ENCODE measurements around the gene ROM1.
A peak's percentile ranks its signal among the peaks of the same experiment; 100 is the strongest.
"Not testable (repeated sequence)": the region's sequence is repeated elsewhere in the genome, so short reads cannot be mapped to it uniquely, and the experiment has no call there.

Gene ROM1

DNA sequence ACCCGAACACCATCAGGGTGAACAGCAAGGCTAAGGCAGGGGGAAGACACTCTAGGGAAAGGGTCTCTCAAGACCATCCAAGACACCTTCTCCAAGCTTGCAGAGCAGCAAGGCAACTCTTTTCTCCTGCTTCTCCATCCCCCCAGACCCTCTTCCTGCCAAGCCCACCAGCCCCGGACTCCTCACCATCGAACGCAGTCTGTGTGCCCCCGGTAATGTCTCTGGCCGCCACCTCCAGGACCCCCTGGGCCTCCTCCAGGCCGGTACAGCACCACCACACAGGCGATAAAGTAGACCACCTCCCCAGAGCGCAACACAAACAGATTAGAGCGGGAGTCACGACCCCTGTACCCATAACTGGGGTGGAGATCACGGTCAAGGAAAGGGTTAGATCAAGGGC is 4.3 kb upstream of the ROM1 start:
- DNase-seq (ENCODE audit: low read depth, low spot score) = no peak

DNA sequence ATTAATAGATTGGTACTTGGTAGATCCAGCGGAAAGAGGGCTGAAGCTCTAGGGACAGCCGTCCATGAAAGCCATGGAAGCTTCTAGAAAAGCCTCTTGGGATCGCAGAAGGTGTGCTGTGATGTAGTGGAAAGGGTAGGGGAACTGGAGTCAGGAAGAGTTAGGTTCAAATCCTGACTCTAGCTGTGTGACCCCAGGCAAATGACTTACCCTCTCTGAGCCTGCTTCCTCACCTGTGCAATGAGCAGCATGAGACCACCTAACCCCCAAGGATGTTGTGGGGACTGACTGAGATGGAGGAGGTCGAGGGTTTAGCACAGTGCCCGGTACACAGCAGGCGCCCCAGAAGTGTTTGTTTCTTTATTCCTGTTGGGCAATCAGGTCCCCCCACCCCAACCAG is 2.7 kb upstream of the ROM1 start:
- no peak for DNase-seq (ENCODE audit: low read depth, low spot score)

DNA sequence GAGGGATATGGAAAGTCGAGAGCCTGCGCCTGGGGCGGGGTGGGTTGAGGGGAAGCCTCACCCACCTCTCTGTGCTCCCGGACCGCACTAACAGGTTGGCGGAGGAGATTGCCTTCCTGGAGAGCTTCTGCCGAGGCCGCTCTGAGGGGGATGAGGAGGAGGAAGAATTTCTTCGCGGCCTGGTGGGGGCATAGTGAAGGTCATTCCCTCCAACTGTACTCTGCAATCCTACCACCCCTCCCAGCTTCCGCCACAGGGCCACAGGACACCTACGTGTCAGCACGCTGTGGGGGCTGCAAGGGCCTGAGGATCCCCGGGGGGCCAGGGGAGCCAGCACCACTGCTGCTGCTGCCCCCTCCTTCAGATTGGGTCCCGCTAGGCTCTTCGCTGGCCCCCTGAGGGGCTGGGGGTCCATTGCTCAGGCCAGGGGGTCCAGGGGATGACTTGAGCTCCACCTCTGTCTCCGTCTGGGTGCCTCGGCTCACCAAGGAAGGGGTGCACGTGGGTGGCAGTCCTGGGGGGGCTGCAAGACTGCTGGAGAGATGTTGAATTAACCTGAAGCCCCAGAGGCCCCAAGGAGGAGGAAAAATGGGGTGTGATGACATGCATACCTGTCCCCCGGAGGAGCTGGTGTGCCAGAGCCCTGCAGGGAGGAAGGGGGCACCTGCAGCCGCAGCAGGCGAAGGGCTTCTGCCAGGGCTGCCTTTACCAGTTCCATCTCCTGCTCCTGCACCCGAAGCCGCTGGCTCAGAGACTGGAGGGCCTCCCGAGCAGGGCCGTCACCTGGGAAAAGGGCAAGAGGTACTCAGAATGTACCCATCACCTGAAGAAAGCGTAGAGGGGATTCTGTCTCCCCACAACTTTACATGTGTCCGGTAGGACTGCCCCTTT is 2.0 kb upstream of the ROM1 start:
- DNase-seq (ENCODE audit: low read depth, low spot score) = no peak

DNA sequence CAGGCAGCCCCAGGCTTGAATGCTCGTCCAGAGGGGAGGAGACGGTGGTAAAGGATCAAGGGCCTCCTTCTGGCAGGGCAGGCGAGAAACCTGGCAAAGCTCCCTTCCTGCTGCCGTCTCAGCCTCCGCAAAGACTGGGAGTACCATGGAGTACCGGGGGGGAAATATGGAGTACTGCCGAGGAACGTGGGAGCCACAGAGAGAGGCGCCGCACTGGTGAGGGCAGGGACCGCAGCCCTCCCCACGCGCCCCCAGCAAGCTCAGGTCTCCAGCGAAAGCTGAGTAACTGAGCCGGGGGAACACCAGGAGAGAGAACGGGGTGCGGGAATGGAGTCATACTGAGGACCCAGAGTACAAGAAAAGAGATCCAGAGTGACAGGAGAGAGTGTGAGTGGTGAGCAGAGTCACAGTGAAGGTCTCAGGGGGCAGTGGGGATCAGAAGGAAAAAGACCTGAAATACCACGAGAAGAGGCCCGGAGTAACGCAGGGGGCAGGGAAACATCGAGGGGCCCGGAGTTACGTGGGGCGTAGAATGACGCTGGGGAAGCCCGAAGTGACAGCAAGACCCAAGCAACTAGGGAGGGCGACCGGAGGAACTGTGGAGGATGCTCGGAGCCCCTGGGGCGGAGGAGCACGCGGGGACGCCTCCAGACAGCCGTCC is 1.2 kb upstream of the ROM1 start:
- no peak for DNase-seq (ENCODE audit: low read depth, low spot score)

DNA sequence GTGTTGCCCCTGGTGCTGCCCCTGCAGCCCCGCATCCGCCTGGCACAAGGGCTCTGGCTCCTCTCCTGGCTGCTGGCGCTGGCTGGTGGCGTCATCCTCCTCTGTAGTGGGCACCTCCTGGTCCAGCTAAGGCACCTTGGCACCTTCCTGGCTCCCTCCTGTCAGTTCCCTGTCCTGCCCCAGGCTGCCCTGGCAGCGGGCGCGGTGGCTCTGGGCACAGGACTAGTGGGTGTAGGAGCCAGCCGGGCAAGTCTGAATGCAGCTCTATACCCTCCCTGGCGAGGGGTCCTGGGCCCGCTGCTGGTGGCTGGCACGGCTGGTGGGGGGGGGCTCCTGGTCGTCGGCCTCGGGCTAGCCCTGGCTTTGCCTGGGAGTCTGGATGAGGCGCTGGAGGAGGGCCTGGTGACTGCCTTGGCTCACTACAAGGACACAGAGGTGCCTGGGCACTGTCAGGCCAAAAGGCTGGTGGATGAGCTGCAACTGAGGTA is 278 bp downstream of the ROM1 start:
- DNase-seq (ENCODE audit: low read depth, low spot score) = no peak

DNA sequence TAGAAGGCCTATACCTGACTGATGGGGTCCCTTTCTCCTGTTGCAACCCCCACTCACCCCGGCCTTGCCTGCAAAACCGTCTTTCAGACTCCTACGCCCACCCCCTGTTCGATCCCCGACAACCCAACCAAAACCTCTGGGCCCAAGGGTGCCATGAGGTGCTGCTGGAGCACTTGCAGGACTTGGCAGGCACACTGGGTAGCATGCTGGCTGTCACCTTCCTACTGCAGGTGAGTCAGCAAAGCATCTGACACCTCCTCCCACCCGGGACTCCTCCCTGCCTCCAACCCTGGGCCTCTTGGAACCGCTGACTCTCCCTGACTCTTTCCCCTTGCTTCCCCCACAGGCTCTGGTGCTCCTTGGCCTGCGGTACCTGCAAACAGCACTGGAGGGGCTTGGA is 1.2 kb downstream of the ROM1 start:
- no peak for DNase-seq (ENCODE audit: low read depth, low spot score)

DNA sequence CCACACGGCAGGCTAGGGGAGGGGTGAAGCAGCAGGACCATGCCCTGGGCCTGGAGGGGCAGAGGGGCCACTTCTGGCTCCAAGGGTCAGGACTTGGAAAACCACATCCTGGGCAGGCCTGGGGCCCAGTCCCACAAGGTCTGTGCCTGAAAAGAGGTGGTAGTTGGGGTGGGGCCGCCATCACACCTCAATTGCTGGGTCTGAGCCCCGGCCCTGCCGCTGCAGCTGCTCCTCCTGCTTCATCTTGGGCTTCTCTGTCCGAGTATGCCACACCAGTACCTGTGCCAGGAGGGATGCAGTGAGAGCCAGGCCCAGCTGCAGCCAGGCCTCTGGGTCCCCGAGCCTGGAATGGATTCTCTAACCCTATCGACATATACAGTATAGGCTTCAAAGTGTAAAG is 2.5 kb downstream of the ROM1 start:
- DNase-seq (ENCODE audit: low read depth, low spot score) = no peak

DNA sequence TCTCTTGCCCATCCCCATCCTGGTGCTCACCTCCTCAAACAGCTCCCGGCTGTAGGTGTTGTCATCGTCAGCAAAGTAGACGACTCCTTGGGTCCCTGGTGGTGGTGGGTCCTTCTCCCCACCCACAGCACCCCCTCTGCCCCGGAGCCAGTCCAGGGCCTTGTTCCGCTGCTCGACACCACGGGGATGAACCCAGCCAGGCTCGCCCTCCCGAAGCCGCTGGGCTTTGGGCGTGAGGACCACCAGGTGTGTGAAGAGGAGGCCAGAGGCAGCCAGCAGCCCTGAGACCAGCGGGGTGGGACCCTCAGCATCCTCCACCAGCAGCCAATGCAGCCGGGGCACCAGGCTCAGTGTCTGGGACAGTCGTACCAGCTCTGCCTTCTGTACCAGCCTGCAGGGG is 3.9 kb downstream of the ROM1 start:
- DNase-seq (ENCODE audit: low read depth, low spot score) = not testable (repeated sequence)

DNA sequence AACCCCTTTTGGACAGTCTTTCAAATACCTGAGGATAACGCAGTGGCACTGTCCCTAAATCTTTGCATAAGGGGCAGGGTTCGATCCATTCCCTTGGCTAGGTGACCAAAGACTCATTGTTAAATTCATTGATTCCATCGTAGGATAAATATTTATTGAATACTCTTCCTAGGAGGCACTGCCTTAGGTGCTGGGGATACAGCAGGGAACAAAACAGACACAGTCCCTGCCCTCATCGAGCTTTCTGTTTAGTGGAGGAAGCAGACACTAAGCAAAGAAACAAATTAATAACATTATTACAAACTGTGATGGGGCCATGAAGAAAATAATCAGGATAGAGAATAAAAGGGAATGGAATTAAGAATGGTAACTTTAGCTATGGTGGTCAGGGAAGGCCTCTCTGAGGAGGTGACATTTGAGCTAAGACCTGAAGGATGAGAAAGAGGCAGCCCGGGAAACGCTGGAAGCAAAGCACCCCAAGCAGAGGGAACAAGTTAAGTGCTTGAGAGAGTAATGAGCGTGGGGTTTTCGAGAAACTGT is 8.0 kb downstream of the ROM1 start:
- DNase-seq (ENCODE audit: low read depth, low spot score) = no peak

DNA sequence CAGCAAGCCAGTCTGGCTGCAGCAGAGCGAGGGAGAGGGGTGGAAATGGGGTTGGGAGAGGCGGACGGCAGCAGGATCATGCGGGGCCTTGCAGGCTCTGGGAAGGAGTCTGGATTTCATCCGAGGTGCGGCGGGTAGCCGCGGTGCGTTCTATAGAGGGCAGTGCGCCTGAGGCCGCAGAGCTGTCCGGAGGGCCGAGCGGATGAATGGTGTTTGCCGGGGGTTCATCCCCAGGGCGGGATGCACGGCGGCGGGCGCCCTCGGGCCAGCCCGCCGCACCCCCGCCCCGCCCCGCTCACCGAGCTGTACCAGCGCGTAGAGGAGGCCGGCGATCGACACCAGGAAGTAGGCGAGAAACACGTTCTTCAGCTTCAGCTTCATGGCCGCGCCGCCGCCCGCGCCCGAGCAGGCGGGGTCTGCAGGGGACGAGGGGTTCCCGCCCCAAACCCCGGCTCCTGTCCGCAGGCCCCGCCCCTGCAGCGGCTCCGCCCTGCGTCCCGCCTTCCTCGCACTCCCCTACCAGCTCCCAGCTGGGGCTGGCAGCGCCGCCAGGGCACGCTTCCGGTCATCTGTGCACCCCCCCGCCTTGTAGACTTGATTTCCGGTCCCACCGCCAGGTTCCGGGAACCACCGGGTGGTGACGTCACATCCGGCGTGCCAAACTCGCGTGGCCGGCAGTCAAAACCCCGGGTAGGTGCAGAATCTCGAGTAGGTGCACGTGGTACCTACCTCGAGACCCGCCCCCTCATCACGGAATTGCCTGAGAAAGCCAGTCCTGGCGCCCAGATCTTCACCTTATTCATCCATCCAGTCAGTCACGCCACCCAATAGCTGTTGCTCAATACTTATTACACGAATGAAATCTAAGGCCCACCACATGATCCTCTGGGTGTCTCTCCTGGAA is 8.8 kb downstream of the ROM1 start, which contains the start of gene B3GAT3:
B3GAT3 (minus strand) TSS at position 420 of the 904 bp plus-strand sequence; CDS start at position 381, 39 bp downstream.
- DNase-seq (ENCODE audit: low read depth, low spot score) = peak; percentile 90

DNA sequence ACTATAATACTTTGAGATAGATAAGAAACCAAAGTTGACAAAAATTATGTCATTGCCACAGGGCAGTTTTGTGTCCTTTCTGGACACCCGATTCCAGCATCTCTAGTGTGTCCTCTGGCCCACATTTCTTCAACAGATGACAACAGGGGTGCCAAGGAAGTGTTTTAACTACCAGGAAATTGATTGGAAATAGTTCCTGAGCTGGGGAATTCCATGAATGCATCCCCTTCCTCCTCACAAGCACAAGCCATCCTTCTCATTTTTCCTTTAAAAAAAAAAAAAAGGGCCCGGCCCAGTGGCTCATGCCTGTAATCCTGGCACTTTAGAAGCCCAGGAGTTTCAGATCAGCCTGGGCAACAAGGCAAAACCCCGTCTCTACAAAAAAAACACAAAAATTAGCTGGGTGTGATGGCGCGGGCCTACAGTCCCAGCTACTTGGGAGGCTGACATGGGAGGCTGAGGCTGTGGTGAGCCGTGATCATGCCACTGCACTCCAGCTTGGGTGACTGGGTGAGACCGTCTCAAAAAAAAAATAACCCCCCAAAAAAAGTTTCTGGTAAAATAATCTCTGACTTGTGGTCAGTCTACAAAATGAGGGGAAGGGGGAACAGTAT is 9.5 kb downstream of the ROM1 start:
- no peak for DNase-seq (ENCODE audit: low read depth, low spot score)

DNA sequence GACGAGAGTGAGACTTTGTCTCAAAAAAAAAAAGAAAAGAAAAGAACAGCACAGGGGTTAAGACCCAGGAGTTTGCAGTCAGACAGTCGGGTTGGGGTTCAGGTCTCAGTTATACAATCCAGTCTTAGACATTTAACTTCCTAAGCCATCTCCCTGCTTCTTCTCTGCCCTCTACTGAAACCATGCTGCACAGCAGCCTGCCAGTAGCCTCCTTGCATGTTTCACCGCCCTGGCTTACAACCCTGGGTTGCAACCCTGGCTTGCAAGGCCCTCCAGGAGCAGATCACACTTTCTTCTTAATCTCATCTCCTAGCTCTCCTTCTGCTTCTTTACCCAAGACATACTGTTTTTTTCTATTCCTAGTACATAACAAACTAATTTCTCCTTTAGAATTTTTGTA is 14.7 kb downstream of the ROM1 start:
- DNase-seq (ENCODE audit: low read depth, low spot score) = no peak

DNA sequence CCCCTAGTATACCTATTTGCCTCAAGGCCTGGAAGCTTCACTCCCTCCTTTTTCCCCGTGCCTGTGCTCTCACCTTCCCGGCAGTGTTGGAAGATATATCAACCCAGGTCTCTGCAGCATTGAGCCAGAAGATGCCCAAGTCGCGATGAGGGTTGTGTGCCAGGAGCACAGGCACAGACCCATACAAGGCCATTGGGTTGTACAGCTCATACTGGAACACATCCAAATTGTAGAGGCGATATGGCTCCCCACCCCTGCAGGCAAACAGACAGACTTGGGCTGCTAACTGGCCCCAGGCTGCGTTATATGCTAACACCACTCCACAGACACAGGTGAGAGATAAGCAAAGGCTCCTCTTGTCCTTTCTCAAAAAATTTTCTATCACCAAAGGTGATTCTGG is 19.4 kb downstream of the ROM1 start:
- DNase-seq (ENCODE audit: low read depth, low spot score) = no peak

DNA sequence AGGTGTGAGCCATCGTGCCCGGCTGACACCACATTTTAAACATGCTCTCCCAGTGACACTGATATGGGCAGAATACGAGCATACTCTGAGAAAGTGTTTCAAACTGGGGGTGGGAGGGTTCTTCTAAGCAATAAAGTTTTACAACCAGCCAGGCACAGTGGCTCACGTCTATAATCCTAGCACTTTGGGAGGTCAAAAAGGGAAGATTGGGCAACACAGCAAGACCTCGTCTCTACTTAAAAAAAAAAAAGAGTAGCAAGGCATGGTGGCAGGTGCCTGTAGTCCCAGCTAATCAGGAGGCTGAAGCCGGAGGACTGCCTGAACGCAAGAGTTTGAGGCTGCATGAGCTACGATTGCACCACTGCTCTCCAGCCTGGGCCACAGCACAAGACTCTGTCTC is 31.2 kb downstream of the ROM1 start:
- no peak for DNase-seq (ENCODE audit: low read depth, low spot score)

DNA sequence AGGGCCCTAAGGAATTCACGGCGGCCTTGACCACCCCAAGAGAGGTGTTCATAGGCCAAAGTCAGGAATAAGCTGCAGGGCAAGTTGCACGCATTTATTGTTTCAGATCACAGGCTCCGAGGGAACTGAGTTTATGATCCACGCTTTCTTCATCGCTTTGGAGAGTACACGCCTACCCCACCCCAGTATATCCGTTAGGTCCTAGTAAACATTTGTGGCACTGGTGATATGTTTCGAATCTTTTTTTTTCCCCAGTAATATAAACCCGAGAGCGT is 32.6 kb downstream of the ROM1 start:
- DNase-seq (ENCODE audit: low read depth, low spot score) = no peak

DNA sequence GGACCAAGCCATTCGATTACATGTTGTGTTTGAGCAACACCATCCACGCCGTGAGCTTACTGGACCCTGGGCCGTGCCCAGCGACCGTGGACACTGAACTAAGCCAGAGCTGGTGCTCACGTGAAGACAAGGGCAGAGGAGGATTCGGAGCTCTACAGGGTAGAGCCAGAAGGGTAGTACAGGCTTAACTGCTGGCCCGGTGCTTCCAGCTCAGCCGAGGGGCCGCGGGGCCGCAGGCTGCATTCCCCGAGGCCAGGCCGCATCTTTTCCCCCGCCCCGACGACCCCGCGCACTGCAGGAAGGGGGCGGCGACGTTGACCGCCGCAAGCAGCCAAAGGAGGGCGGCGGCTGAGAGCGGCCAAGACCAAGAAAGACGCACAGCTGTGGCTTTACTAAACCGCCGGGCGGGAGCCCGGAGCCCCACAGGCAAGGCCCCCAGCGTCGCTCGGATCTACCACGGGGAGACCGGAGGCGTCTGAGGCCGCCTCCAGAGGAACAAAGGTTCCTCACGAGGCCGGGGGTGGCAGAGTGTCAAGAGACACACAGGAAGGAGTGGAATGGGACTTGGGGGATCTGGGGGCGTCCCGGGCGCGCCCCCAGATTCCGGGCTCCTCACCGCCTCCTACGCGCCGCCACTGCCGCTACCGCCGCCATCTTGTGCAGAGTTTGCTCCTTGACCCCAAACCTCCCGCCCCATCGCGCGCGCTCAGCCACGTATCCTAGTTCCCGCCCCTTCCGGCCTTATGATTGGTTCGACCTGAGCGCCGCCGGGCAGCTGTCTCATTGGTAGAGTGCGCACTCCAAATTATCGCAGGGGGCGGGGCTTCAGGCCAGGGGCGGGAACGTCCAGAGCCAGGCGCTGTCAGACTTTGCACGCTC is 33.1 kb downstream of the ROM1 start, which contains the start of gene GANAB:
GANAB (minus strand) TSS at position 668 of the 879 bp plus-strand sequence; CDS start at position 654, 14 bp downstream.
- peak; percentile 99 for DNase-seq (ENCODE audit: low read depth, low spot score)

DNA sequence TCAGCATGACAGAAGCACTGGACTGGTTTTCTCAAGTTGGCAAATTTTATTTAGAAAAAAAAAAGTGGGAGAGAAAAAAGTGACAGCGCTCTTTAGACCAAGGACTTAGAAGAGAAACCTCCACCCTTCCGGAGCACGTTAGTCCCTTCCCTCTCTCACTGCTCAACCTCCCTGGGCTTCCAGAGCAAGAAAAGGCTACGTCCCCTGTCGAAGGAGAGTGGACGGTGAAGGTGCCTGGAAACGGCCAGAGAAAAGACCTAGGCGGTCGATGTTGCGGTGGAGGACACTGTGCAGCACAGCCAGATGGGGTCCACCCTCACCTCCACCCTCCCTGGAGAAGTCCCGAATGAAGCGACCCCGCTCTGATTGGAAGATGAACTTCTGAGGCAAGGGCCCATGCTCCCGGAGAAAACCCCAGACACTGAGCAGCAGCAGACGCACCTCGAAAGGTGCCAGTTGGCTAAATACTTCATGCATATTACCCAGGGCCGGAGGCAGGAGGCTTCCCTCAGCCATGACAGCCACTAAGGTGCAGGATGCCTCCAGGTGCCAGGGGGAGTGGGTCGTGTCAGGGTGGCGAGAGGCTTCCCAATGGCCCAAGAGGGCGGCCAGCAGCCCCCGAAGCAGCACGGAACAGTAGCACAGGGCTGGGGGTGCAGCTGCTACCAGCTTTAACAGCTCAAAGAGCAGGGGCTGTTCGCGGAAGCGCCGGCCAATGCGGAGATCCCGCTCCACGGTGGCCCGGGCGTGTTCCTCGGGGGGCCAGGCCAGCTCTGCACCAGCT is 34.0 kb downstream of the ROM1 start:
- DNase-seq (ENCODE audit: low read depth, low spot score) = no peak

DNA sequence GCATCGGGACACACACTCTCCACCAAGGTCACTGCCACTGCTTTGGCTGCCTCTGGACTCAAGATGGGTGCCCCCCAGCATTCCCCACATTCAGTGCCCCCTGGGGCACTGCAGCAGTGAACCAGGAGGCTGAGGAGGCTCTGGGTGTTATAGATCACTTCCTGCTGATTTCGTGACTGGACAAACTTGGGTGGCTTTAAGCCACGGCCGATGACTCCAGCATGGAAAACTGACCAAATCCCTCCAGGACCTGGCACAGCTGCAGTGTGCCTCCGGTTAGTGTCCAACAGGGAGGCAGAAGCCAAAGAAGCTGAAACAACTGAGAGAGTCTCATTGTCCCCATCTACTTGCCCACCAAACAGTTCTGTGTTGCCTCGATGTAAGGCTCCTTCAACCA is 34.5 kb downstream of the ROM1 start:
- DNase-seq (ENCODE audit: low read depth, low spot score) = no peak

DNA sequence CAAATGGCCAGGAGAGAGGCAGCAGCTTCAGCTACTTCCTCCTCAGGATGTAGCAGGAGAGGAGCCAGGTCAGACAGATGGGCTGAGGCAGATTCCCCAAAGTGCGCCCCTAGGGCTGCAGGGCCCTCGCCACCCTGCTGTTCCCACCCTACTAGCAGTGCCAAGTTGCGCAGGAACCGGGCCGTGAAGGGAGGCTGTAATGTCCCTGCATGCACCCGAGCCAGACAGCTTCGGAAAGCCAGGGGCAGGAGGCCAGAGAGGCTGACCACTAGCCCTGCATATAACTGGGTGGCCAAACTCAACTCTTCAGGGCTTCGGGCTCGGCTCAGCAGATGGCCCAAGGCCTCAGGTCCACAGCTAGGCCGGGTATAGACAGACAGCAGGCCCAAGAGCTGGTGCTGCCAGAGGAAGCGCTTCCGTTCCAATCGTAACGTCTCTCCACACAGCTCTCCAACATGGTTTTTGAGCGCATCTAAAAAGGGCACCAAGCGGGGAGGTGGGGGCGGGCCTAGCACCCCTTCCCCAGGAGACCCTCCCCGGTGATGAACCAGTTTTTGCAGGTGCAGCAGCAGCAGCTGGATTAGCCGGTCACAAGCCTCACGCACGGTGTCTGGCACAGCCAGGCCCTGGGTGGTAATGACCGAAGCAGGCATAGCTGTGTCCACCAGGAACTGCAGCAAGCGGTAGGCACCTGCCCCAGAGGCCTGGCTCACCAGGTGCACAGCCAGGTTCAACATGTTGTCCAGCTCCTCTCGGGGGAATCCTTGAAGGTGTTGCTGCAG is 35.3 kb downstream of the ROM1 start:
- DNase-seq (ENCODE audit: low read depth, low spot score) = no peak

Measured in activated naive CD8-positive, alpha-beta T cell treated with anti-CD3 and anti-CD28 coated beads, Interleukin-2, amount 50 U/mL, for 16 hours (primary cell).